Trophoblast cell (in vitro differentiated cells and primary cell): ENCODE data around the gene CYP46A1.

ENCODE experiments used
- DNase-seq, 2 donors: peaks; one replicate each; pipeline ENCODE4 v3.0.0-alpha.2; 2016
- H2AFZ ChIP-seq: 2 replicates; pipeline ENCODE4 v1.6.1; 2013; ENCODE audit warnings: low read length, moderate library complexity, mild to moderate bottlenecking; ENCODE audit not compliant: insufficient read depth, poor library complexity
- H2AK5ac ChIP-seq: 2 replicates; pipeline ENCODE4 v1.6.1; 2013; ENCODE audit warnings: mild to moderate bottlenecking, low read length
- H2BK120ac ChIP-seq: 2 replicates; pipeline ENCODE4 v1.6.1; 2013; ENCODE audit warnings: low read length, mild to moderate bottlenecking, moderate library complexity; ENCODE audit not compliant: insufficient read depth, poor library complexity
- H2BK12ac ChIP-seq: 2 replicates; pipeline ENCODE4 v1.6.1; 2013; ENCODE audit warnings: mild to moderate bottlenecking, low read length, moderate library complexity
- H2BK5ac ChIP-seq: 2 replicates; pipeline ENCODE4 v1.6.1; 2013; ENCODE audit warnings: low read length, low read depth, moderate library complexity, mild to moderate bottlenecking; ENCODE audit not compliant: poor library complexity
- H3K14ac ChIP-seq: 2 replicates; pipeline ENCODE4 v1.6.1; 2013; ENCODE audit warnings: mild to moderate bottlenecking, low read length
- H3K18ac ChIP-seq: 2 replicates; pipeline ENCODE4 v1.6.1; 2013; ENCODE audit warnings: mild to moderate bottlenecking, low read length
- H3K23ac ChIP-seq: 2 replicates; pipeline ENCODE4 v1.6.1; 2013; ENCODE audit warnings: low read length
- H3K27ac ChIP-seq: 2 replicates; pipeline ENCODE4 v1.5.1; 2013; ENCODE audit warnings: low read depth, mild to moderate bottlenecking, inconsistent platforms, low read length, moderate library complexity
- H3K27me3 ChIP-seq: 2 replicates; pipeline ENCODE4 v1.6.1; 2013; ENCODE audit warnings: inconsistent platforms, mild to moderate bottlenecking, low read length, moderate library complexity; ENCODE audit not compliant: insufficient read depth
- H3K36me3 ChIP-seq, 2 experiments: 1 replicate in 1 of 2; 2 replicates in 1 of 2; pipeline ENCODE4 v1.6.1; 2013; ENCODE audit warnings: low read length in 2 of 2, mild to moderate bottlenecking in 2 of 2, moderate library complexity in 1 of 2; ENCODE audit not compliant: insufficient read depth in 2 of 2, control insufficient read depth in 1 of 2
- H3K4ac ChIP-seq: 2 replicates; pipeline ENCODE4 v1.6.1; 2013; ENCODE audit warnings: low read depth, mild to moderate bottlenecking, low read length, moderate library complexity
- H3K4me1 ChIP-seq, 2 experiments: 1 replicate in 1 of 2; 2 replicates in 1 of 2; pipeline ENCODE4 v1.6.1; 2013; ENCODE audit warnings: low read length in 2 of 2, mild to moderate bottlenecking in 2 of 2, moderate library complexity in 1 of 2; ENCODE audit not compliant: insufficient read depth in 2 of 2, control insufficient read depth in 1 of 2
- H3K4me2 ChIP-seq: 2 replicates; pipeline ENCODE4 v1.6.1; 2013; ENCODE audit warnings: inconsistent platforms, mild to moderate bottlenecking, low read length, moderate library complexity
- H3K4me3 ChIP-seq: 2 replicates; pipeline ENCODE4 v1.5.1; 2013; ENCODE audit warnings: mild to moderate bottlenecking, low read depth, low read length, inconsistent platforms
- H3K79me1 ChIP-seq: one replicate; pipeline ENCODE4 v1.6.1; 2013; ENCODE audit warnings: low read length
- H3K79me2 ChIP-seq: 2 replicates; pipeline ENCODE4 v1.6.1; 2013; ENCODE audit warnings: low read length, mild to moderate bottlenecking; ENCODE audit not compliant: control insufficient read depth, insufficient read depth, poor library complexity
- H3K9ac ChIP-seq: 2 replicates; pipeline ENCODE4 v1.6.1; 2013; ENCODE audit warnings: mild to moderate bottlenecking, low read length
- H3K9me3 ChIP-seq: 2 replicates; pipeline ENCODE4 v1.6.1; 2013; ENCODE audit warnings: low read depth, mild to moderate bottlenecking, control low read depth, inconsistent platforms, low read length; ENCODE audit not compliant: insufficient read depth
- H4K12ac ChIP-seq: 2 replicates; pipeline ENCODE4 v1.6.1; 2013; ENCODE audit warnings: low read depth, mild to moderate bottlenecking, low read length, moderate library complexity
- H4K8ac ChIP-seq: 2 replicates; pipeline ENCODE4 v1.6.1; 2013; ENCODE audit warnings: low read depth, mild to moderate bottlenecking, low read length, moderate library complexity
- H4K91ac ChIP-seq: one replicate; pipeline ENCODE4 v1.6.1; 2013; ENCODE audit warnings: low read depth, mild to moderate bottlenecking, low read length, moderate library complexity
- WGBS: extraction: QIAGEN DNeasy Blood & Tissue Kit; methylation state at CpG from one replicate; pipeline ENCODE4 v1.1.7; 2013; ENCODE audit warnings: missing lambda C conversion rate; ENCODE audit not compliant: insufficient read length, insufficient coverage; ENCODE audit errors: extremely low coverage; 5-methylcytosine and 5-hydroxymethylcytosine counted together

CYP46A1 gene

DNA sequence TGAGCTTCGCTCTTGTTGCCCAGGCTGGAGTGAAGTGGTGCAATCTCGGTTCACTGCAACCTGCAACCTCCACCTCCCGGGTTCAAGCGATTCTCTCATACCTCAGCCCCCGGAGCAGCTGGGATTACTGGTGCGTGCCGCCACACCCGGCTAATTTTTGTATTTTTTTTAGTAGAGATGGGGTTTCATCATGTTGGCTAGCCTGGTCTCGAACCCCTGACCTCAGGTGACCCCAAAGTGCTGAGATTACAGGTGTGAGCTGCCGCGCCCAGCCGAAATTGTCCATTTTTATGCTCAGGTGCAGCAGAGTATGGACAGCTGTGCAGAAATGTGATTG, 19.2 kb upstream of the CYP46A1 start:
- Histone ChIP-seq H3K23ac (no peak overlapping the region), H3K27me3 (no peaks in the 10 kb centered on the region), H3K18ac (peak overlapping the region; percentile 27), H3K4me2 (peak overlapping the region; percentile 27), H3K36me3 (no peaks in the 10 kb centered on the region), H4K8ac (no peak overlapping the region), H3K9ac (no peak overlapping the region), H2BK12ac (peak overlapping the region; percentile 12), H2AFZ (peak overlapping the region; percentile 20), H4K12ac (no peak overlapping the region), H3K79me2 (peaks cover 3% of the 10 kb centered on the region), H3K4me1 (peaks cover 37 to 54% of the 10 kb centered on the region in 2 experiments), H3K79me1 (peaks cover 37% of the 10 kb centered on the region), H3K27ac (peak overlapping the region; percentile 72), H3K4ac (no peak overlapping the region), H4K91ac (peak overlapping the region; percentile 72), H2BK120ac (peak overlapping the region; percentile 37), H3K9me3 (no peaks in the 10 kb centered on the region), H2BK5ac (no peak overlapping the region), H3K4me3 (no peak overlapping the region), H3K14ac (no peak overlapping the region), H2AK5ac (no peak overlapping the region)
- WGBS: no CpG with 5 or more reads among the region's 12 CpGs
- DNase-seq: no peak

DNA sequence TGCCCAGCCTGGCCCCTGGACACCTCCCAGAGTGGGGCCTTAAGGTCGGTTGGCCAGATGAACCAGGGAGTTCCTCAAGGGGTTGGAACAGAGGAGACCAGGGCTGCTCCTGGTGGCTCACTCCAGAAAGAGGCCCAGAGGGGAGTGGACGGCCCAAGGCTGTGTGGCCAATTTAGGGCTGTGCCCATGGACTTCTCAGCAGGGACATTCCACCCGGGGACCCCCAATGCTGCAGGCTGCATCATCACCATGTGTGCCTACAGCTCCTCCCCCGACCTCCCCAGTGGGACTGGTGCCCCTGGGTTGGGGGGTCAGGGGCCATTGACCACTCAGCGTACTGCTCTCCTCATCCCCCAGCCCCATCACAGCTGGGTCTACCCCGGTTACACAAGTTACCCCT, 17.6 kb upstream of the CYP46A1 start:
- peak overlapping the region; percentile 72 for H3K18ac ChIP-seq
- no peak overlapping the region for H4K12ac ChIP-seq
- H3K4me2 ChIP-seq: no peak overlapping the region
- H2BK120ac ChIP-seq: peak overlapping the region; percentile 56
- peak overlapping the region; percentile 82 for H3K14ac ChIP-seq
- no peak overlapping the region for H3K4ac ChIP-seq
- peak overlapping the region; percentile 83 for H2AK5ac ChIP-seq
- no peak overlapping the region for H3K9ac ChIP-seq
- peaks cover 3% of the 10 kb centered on the region for H3K79me2 ChIP-seq
- H4K8ac ChIP-seq: peak overlapping the region; percentile 52
- no peaks in the 10 kb centered on the region for H3K9me3 ChIP-seq
- H3K27me3 ChIP-seq: no peaks in the 10 kb centered on the region
- no CpG with 5 or more reads among the region's 6 CpGs for WGBS
- no peak for DNase-seq
- H2BK12ac ChIP-seq: peak overlapping the region; percentile 94
- no peaks in the 10 kb centered on the region for H3K36me3 ChIP-seq
- H4K91ac ChIP-seq: peak overlapping the region; percentile 79
- H2AFZ ChIP-seq: no peak overlapping the region
- no peak overlapping the region for H3K27ac ChIP-seq
- no peak overlapping the region for H3K4me3 ChIP-seq
- H3K23ac ChIP-seq: no peak overlapping the region
- H2BK5ac ChIP-seq: peak overlapping the region; percentile 58
- H3K4me1 ChIP-seq: peaks cover 36 to 50% of the 10 kb centered on the region in 2 experiments
- H3K79me1 ChIP-seq: peaks cover 31% of the 10 kb centered on the region

DNA sequence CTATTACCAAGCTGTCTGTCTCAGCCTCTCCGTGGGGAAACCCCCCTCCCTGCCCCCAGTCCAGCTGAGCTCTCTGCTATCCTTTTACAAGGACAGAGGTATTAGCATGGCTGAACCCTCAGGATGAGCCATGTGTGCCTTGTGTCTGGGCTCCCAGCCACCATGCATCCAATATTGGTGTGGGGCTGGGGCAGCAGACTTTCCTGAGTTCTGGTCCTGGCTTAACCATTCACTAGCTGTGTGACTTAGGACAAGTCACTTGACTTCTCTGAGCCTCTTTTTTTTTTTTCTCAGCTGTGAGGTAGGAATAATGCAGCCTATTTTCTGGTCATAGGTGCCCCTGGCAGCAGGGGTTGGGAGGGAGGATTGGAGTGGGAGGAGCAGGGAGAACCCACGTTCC, 17.1 kb upstream of the CYP46A1 start:
- H4K8ac ChIP-seq: no peak overlapping the region
- no peak overlapping the region for H3K14ac ChIP-seq
- H3K9me3 ChIP-seq: no peaks in the 10 kb centered on the region
- peaks cover 3% of the 10 kb centered on the region for H3K79me2 ChIP-seq
- H3K23ac ChIP-seq: no peak overlapping the region
- peak overlapping the region; percentile 34 for H2BK120ac ChIP-seq
- no peak overlapping the region for H3K4me3 ChIP-seq
- H3K9ac ChIP-seq: no peak overlapping the region
- H3K18ac ChIP-seq: no peak overlapping the region
- no peak overlapping the region for H4K12ac ChIP-seq
- no peak overlapping the region for H2AFZ ChIP-seq
- H3K79me1 ChIP-seq: peaks cover 32% of the 10 kb centered on the region
- no peak for DNase-seq
- H2BK5ac ChIP-seq: no peak overlapping the region
- WGBS: no CpG with 5 or more reads among the region's 2 CpGs
- H3K36me3 ChIP-seq: no peaks in the 10 kb centered on the region
- H3K27me3 ChIP-seq: no peaks in the 10 kb centered on the region
- no peak overlapping the region for H3K4ac ChIP-seq
- no peak overlapping the region for H3K4me2 ChIP-seq
- H4K91ac ChIP-seq: peak overlapping the region; percentile 79
- peak overlapping the region; percentile 82 for H2AK5ac ChIP-seq
- H2BK12ac ChIP-seq: peak overlapping the region; percentile 72
- H3K27ac ChIP-seq: no peak overlapping the region
- peaks cover 41 to 54% of the 10 kb centered on the region in 2 experiments for H3K4me1 ChIP-seq

DNA sequence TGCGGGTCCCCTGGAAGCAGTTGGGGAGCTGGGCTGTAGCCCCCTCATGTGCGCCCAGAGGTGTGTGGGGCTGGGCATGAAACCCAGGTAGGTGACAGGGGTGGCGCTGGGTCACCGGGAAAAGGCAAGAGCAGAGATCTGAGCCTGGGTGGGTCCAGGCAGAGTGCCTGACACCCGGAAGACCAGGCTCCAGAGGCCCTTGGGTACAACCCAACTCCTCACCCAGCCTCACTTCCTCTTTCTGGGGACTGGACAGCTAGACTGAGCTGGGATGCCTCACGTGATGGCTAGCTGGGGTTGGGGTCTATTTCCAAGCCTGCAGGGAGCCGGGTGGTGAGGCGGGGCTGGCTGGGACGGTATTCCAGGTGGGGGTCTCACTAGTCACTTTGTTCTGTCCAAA, 16.3 kb upstream of the CYP46A1 start:
- Histone ChIP-seq H2AFZ (no peak overlapping the region), H3K27me3 (no peaks in the 10 kb centered on the region), H4K8ac (no peak overlapping the region), H4K91ac (peak overlapping the region; percentile 48), H3K9ac (no peak overlapping the region), H2BK12ac (peak overlapping the region; percentile 72), H3K79me2 (peaks cover 1% of the 10 kb centered on the region), H3K18ac (no peak overlapping the region), H2BK5ac (no peak overlapping the region), H3K23ac (no peak overlapping the region), H3K14ac (no peak overlapping the region), H2BK120ac (no peak overlapping the region), H3K9me3 (no peaks in the 10 kb centered on the region), H3K27ac (no peak overlapping the region), H3K4me1 (peaks cover 41 to 56% of the 10 kb centered on the region in 2 experiments), H4K12ac (no peak overlapping the region), H3K79me1 (peaks cover 29% of the 10 kb centered on the region), H3K4me3 (no peak overlapping the region), H3K4ac (no peak overlapping the region), H2AK5ac (peak overlapping the region; percentile 32), H3K4me2 (no peak overlapping the region), H3K36me3 (no peaks in the 10 kb centered on the region)
- DNase-seq: no peak
- no CpG with 5 or more reads among the region's 9 CpGs for WGBS
